HG02678 (cell line): ENCODE data around the gene IGFBP7.
"Not testable (repeated sequence)": the region's sequence is repeated elsewhere in the genome, so short reads cannot be mapped to it uniquely, and the experiment has no call there.

Experiments used
- ATAC-seq: cut with Tn5 transposase; IDR thresholded peaks from one replicate; pipeline ENCODE4 v1.9.1; 2021; ENCODE audit warnings: mild to moderate bottlenecking, moderate library complexity; ENCODE audit not compliant: unreplicated experiment

IGFBP7 gene

DNA sequence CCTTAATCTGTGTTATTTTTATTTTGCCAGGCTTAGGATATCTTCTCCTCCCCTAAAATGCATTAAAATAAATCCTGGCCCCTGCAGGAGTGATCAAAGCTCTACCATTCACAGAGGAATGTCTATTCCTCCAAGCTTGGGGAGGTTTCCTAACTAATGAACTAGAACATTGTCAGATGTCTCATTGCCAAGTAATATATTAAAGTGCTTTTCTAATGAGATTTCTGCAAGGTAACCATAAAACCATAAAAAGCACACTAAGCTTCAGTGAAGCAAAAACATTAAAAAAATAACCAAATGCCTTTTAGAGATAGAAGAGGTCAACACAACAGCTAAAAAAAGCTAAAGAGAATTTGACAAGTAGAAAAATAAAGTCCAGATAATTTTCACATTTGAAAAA, 34.8 kb downstream of the IGFBP7 start:
- ATAC-seq, result no peak

- ATAC-seq, result no peak
These were observed 35.4 kb downstream of the IGFBP7 start for GRCh38 chr4:57074744-57075143.

DNA sequence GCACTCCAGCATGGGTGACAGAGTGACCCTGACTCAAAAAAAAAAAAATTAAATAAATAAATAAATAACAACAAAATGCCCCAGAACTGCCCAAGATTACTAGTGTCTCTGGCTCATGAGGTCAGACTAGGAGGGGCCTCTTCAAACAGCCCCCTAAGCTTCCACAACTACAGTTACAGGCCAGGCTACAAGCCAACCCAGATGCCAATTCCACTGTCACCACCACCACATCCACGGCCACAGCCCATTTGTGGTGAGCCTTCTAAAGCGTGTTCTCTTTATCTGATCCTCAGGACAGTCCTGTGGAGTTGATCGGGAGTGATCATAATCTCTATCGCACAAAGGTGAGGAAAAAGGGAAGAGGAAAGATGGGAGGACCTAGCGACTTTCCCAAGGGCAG, 36.6 kb downstream of the IGFBP7 start:
- ATAC-seq, result no peak

DNA sequence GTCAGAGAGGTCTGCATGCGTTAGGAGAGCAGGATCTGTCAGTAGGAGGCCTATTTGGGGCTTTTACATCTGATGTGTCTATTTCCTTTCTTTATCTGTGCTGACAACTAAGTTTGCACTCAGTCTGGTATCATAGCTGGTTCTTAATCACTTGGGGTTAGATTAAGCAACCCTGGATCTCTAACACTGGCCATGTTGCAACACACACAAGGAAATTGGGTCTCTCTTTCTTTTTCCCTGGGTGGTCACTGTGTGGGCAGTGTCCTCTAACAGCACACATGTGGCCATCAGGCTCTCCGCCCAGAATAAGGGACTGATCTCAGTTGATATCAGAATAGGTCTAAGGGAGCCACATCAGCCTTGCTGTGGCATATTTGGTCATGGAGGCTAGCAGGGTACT, 38.9 kb downstream of the IGFBP7 start:
- ATAC-seq, result no peak

GRCh38 chr4:57070461-57070860, 39.7 kb downstream of the IGFBP7 start:
- no peak for ATAC-seq

- ATAC-seq, result no peak
These were observed 41.8 kb downstream of the IGFBP7 start for GRCh38 chr4:57068237-57068981.

DNA sequence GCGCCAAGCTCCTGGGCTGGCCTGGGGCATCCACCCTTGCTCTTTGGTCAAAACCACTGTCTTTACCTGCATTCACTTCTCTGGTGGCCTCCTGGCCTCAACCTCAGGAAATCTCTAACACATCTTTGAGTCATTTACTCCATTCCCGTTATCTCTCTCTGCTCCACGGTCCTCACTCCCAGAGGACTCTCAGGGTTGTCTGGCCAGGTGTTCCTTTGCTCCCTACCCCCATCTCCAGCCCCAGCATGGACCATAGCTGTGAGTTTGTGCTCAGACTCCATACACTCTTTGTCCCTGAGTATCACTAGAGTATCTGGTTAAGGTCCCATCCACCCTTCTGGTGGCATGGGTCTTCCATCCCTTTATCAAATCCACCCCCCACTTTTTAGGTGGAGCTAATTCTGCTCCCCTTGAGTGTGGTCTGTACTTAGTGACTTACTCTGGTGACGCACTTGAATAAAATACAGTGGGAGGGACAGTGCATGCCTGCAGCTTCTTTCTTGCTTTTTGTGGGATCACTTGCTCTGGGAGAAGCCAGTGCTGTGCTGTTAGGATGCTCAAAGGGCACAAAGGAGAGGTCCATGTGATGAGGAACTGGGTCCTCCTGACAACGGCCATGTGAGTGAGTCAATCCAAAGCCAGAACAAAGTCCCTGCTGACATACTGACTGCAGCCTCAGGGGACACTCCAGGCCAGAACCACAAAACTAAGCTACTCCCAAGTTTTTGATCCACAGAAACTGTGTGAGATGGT, 44.3 kb downstream of the IGFBP7 start:
- no peak for ATAC-seq

DNA sequence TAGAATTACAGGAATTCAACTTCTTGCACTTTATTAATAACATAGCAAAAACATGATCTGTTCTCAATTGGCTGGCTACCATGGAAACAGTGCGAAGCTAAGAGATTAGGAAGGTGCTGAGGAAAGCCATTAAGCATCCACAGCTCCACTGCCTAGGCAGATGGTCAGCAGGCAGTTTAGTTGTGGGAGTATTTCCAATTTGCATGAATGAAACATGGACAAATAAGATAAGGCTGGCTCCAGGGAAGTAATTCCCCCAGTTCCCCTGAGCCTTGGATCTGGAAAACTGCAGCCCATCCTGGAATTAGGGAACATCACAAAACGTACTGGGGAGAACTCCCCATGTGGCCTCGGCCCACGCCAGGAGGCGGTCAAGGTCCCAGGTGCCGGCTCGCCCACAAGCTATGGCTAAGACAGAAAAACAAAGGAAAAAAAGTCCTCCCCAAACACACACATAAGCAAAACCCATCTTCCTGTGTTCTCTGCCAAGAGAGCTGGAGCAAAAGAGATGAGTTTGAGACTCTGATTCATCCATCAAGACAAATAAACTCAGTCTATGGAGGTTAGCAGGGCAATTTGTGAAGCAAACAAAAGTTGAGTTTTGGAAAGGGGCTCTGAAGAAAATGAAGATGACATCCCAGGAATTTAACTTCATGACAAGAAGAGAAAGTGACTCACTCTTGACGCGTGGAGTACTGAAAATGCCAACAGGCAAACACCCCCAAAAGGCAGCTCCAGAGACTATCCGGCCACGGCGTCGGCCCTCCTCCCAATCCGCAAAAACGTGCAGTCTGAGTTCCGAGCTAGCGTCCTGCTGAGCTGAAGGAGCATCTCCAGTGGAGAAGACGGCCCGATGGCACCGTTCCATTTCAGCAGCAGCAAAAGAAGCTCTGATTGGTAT, 45.1 kb downstream of the IGFBP7 start:
- ATAC-seq, result no peak

DNA sequence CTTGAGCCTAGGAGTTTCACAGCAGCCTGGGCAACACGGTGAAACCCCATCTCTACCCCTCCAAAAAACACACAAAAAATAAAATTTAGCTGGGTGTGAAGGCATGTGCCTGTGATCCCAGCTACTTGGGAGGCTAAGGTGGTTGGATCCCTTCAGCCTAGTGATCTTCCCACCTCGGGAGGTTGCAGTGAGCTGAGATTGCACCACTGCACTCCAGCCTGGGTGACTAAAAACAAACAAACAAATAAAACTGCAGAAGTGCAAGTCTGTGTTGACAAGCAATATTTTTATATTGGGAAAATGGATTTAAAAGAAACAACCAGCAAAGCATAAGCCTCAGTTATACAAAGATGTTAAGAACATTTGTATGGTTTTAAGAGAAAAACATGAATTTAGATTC, 46.1 kb downstream of the IGFBP7 start:
- ATAC-seq, result no peak

DNA sequence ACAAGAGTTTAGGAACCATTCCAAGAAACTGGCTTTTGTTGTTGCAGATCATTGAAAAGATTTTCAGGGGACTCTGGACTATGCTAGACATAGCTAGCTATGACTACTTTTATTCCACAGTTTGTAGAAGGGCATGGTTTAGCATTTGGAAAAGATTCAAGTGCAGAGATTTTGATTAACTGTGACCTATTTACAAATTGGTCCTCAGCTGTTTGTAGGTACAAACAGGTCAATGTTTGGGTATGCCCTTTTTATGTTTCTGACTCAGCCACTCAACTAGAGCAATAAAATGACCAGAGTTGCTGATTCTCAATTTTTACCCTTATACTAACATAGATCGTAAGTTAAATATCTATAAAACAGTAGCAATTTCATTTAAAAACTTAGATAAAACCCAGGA, 46.7 kb downstream of the IGFBP7 start:
- no peak for ATAC-seq

DNA sequence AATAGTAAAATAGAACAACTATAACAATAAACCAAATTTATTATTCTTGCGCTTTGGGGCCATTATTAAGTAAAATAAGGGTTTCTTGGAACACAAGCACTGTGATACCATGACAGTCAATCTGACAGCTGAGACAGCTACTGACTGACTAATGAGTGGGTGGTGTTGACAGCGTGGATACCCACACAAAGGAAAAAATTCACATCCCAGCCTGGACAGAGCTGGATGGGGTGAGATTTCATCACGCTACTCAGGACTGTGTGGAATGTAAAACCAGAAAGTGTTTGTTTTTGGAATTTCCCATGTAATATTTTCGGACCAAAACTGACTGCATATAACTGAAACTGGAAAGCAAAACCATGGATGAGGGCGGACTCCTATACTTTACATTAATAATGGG, 48.8 kb downstream of the IGFBP7 start:
- ATAC-seq, result no peak

DNA sequence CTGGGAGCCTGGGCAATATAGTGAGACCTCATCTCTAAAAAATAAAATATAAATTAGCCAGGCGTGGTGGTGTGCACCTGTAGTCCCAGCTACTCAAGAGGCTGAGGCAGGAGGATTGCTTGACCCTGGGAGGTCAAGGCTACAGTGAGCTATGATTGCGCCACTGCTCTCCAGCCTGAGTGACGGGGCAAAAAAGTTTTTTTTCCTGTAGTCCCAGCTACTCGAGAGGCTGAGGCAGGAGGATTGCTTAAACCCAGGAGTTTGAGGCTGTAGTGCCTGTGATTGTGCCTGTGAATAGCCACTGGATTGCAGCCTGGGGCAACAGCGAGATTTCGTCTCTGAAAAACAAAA, 49.5 kb downstream of the IGFBP7 start:
- ATAC-seq, result not testable (repeated sequence)

DNA sequence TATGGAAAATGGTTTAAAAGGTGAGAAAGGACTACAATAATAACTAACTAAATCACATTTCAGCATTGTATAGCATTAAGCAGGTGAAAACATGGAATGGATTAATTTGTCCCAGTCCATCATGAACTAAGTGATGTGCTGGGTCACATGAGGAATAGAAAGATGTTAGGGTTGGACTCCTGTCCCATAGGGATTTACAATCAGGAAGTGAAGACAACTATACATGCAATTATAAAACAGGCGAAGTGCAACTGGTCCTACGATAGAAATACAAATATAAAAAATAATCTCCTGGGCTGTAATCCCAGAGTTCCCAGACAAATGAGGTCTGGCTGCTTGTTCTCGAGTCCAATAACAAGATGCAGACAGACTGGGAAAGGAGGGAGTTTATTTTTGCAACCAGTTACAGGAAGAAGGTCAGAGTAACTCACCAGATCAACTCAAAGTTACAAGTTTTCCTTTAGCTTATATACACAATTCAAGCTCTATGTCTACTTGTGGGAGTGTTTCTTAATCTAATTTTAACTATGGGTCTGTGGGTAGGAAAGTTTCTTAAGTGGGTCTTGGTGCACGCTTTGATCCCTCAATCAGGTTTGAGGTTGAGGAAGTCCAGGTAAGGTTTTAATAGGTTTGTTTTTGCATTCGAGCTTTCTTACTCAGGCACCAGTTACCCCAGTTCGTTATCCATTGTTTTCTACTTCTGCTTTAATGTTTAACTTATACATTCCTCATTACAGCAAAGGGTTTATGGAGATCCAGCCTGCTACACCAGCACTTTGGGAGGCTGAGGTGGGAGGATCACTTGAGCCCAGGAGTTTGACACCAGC, 50.1 kb downstream of the IGFBP7 start:
- no peak for ATAC-seq

GRCh38 chr4:57055886-57056285, 54.3 kb downstream of the IGFBP7 start:
- ATAC-seq, result no peak

- no peak for ATAC-seq
These were observed 56.7 kb downstream of the IGFBP7 start for GRCh38 chr4:57053508-57053907.

DNA sequence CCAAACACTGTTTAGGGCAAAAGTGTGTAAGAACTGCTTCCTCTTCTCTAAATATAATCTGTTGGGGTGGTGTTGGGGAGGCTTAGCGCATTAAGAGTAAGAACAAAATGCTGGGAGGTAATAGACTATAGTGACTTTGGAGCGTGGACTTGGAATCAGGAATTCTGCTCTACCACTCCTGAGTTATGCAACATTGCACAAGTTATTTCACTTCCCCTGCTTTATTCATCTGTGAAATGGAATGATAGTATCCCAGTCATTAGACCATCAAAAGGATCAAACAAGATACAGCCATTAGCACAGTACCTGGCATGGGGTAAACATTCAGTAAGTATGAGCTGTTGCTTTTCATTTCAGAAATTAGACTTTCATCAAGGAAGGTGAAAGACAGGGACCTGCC, 58.7 kb downstream of the IGFBP7 start:
- no peak for ATAC-seq

GRCh38 chr4:57051095-57051494, 59.1 kb downstream of the IGFBP7 start:
- no peak for ATAC-seq

DNA sequence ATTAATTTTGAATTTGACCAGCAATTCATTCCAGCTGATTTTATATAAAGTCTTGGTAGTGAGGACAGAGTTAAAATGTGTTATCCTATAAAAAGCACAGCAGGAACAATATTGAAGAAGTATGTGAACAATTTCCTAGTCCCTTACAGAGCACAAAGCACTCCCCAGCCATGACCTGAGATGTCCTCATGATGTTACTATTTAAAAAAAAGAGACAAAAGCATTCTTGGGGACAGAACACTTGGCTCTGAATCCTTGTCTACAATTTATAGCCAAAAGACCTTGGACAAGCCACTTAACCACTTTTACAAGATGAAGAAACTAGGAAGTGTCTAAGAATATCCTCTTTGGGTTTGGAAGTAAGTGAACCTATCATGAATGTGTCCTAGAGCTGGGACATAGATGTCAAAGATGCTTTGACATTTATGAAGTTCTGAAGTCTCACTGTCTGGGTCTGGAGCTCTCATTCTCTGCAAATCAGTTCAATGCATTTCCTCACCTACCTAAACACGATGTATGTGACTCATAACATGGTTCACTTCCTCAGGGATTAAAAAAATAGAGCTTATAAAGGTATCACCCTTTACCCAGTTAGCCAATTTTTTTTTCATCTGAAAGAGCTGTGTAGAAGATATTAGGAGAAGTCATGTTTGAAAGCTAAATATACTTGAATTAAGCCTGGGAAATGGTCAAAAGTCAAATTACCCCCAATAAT, 61.4 kb downstream of the IGFBP7 start:
- no peak for ATAC-seq

GRCh38 chr4:57047046-57047445, 63.1 kb downstream of the IGFBP7 start:
- not testable (repeated sequence) for ATAC-seq

- ATAC-seq, result no peak
These were observed 65.2 kb downstream of the IGFBP7 start for GRCh38 chr4:57044996-57045395.
